GM12801 (cell line): ENCODE data around the gene NCDN.

Source experiments
- CTCF ChIP-seq: IDR thresholded peaks from one replicate; pipeline ENCODE4 v1.5.1; 2011; ENCODE audit warnings: control low read depth; ENCODE audit not compliant: insufficient read length; ENCODE audit errors: extremely low read depth

NCDN gene

GRCh38 chr1:35573198-35574124, 15.9 kb downstream of the NCDN start, which contains the start of gene TFAP2E:
TSS of gene TFAP2E (plus strand) at chr1:35573314. CDS start at chr1:35573578, 264 bp downstream.
- TF ChIP-seq CTCF = no peak

- TF ChIP-seq CTCF = no peak
Observed at GRCh38 chr1:35574125-35574654, 16.6 kb downstream of the NCDN start.

GRCh38 chr1:35574655-35575415, 17.2 kb downstream of the NCDN start:
- no peak for TF ChIP-seq CTCF

GRCh38 chr1:35575416-35575958, 17.9 kb downstream of the NCDN start:
- no peak for TF ChIP-seq CTCF

- TF ChIP-seq CTCF = no peak
Observed at GRCh38 chr1:35576061-35576765, 18.6 kb downstream of the NCDN start.

- TF ChIP-seq CTCF = no peak
Observed at GRCh38 chr1:35577071-35577998, 19.7 kb downstream of the NCDN start.
